Thyroid gland (tissue), 4 donors: ENCODE data around the gene INTS11. TPM values are rescaled to one million over a fixed set of nuclear protein-coding genes. Genes with fewer than 3 reads are reported as not detected.

ENCODE experiments used
- DNase-seq, 2 donors: peaks; one replicate each; pipeline ENCODE4 v3.0.0-alpha.2; 2019
- H3K27ac ChIP-seq, 3 donors: fragments of 200-600 bp; sonication (generic); 1 replicate in 2 of 3; 2 replicates in 1 of 3; pipeline ENCODE4 v1.5.1; 2016 to 2019; ENCODE audit warnings: mild to moderate bottlenecking in 1 of 3, moderate library complexity in 1 of 3
- H3K27me3 ChIP-seq: fragments of 200-600 bp; sonication (generic); one replicate; pipeline ENCODE4 v1.5.1; 2019
- H3K36me3 ChIP-seq, 2 donors: fragments of 200-600 bp; sonication (generic); one replicate each; pipeline ENCODE4 v1.5.1; 2016 to 2019
- H3K4me1 ChIP-seq, 2 donors: fragments of 200-600 bp; sonication (generic); one replicate each; pipeline ENCODE4 v1.5.1; 2017 to 2019
- H3K4me3 ChIP-seq, 3 donors: fragments of 200-600 bp; sonication (generic); replicated peaks in 1 of 3; 1 replicate in 2 of 3; 2 replicates in 1 of 3; pipeline ENCODE4 v1.5.1; 2016; ENCODE audit warnings: mild to moderate bottlenecking in 1 of 3
- H3K9me3 ChIP-seq: fragments of 200-600 bp; sonication (generic); one replicate; pipeline ENCODE4 v1.5.1; 2017
- POLR2A ChIP-seq, 2 donors: fragments of 450-650 bp; IDR thresholded peaks; one replicate each; pipeline ENCODE4 v1.6.1; 2017; ENCODE audit warnings: antibody characterized with exemption in 2 of 2, mild to moderate bottlenecking in 2 of 2, moderate library complexity in 1 of 2
- WGBS, 2 donors: methylation state at CpG; one replicate each; pipeline ENCODE4 v1.1.5; 2017; 5-methylcytosine and 5-hydroxymethylcytosine counted together
- intact Hi-C: fragments of 100-400 bp; cut with DNase I; formaldehyde crosslinking; loops from one replicate; pipeline ENCODE4 v1.15.1; 2023
- total RNA-seq, 4 donors: library from RNA; depleted of rRNA; stranded (reverse); fragments of >200 nt; gene quantifications; one replicate each; pipeline ENCODE4 v1.2.3, GENCODE V29; 2016
- TF ChIP-seq, protein P1 (sequence below), 6 experiments: fragments of 200-600 bp in 3 of 6; fragments of 450-650 bp in 3 of 6; sonication (generic) in 3 of 6; IDR thresholded peaks; one replicate each; pipeline ENCODE4 v1.5.1; 2016 to 2019; ENCODE audit warnings: antibody characterized with exemption in 6 of 6, mild to moderate bottlenecking in 2 of 6, inconsistent platforms in 1 of 6, moderate library complexity in 1 of 6

INTS11 gene
- total RNA-seq, 4 donors from 2014 or later, result 68.9 to 116 (median 94.7) TPM

DNA sequence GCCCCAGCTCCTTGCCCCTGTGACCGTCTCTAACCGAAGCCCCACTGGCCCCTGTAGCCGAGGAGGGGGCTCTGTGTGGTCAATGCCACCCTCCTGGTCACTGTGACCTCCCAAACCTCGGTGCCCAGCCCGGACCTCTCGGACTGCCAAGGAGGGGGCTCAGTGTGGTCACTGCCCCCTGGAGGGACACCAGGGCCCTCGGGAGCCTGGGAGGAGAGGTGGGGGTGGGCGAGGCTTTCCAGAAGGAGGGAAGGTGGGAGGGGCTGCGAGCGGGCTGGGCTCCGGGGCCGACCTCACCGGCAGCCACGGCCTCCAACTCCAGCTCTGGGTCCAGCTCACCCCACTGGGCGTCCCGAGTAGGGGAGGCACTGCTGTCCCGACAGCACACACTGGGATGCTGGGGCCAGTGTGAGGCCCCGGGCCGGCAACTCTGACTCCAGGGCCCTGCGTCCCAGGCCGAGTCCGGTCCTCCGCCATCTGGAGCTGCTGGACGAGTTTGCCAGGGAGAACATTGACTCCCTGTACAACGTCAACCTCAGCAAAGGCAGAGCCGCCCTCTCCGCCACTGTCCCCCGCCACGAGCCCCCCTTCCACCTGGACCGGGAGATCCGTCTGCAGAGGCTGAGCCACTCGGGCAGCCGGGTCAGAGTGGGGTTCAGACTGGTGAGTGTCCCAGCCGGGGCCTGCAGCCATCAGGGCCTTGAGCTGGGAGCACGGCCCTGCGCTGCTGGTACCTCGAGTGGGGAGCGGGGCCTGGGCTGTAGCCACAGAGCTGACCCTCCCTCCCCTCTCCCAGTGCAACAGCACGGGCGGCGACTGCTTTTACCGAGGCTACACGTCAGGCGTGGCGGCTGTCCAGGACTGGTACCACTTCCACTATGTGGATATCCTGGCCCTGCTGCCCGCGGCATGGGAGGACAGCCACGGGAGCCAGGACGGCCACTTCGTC, 37.9 kb downstream of the INTS11 start:
- intact Hi-C loops, result no loop called here
- H3K27ac ChIP-seq, result no peak overlapping the region
- no peaks in the 10 kb centered on the region for H3K27me3 ChIP-seq
- no peak for DNase-seq
- 20 to 69% methylated on average over 1 to 13 of the region's 50 CpGs for WGBS, 2 donors
- H3K9me3 ChIP-seq, result no peaks in the 10 kb centered on the region
- no peaks in the 10 kb centered on the region for H3K36me3 ChIP-seq
- TF ChIP-seq POLR2A (IDR thresholded peaks at IDR 0.05), result no peak
- TF ChIP-seq, protein P1, sequence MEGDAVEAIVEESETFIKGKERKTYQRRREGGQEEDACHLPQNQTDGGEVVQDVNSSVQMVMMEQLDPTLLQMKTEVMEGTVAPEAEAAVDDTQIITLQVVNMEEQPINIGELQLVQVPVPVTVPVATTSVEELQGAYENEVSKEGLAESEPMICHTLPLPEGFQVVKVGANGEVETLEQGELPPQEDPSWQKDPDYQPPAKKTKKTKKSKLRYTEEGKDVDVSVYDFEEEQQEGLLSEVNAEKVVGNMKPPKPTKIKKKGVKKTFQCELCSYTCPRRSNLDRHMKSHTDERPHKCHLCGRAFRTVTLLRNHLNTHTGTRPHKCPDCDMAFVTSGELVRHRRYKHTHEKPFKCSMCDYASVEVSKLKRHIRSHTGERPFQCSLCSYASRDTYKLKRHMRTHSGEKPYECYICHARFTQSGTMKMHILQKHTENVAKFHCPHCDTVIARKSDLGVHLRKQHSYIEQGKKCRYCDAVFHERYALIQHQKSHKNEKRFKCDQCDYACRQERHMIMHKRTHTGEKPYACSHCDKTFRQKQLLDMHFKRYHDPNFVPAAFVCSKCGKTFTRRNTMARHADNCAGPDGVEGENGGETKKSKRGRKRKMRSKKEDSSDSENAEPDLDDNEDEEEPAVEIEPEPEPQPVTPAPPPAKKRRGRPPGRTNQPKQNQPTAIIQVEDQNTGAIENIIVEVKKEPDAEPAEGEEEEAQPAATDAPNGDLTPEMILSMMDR (IDR thresholded peaks at IDR 0.05), result no peak
- peaks cover 11 to 12% of the 10 kb centered on the region in 2 donors for H3K4me1 ChIP-seq
- H3K4me3 ChIP-seq, result no peak overlapping the region

DNA sequence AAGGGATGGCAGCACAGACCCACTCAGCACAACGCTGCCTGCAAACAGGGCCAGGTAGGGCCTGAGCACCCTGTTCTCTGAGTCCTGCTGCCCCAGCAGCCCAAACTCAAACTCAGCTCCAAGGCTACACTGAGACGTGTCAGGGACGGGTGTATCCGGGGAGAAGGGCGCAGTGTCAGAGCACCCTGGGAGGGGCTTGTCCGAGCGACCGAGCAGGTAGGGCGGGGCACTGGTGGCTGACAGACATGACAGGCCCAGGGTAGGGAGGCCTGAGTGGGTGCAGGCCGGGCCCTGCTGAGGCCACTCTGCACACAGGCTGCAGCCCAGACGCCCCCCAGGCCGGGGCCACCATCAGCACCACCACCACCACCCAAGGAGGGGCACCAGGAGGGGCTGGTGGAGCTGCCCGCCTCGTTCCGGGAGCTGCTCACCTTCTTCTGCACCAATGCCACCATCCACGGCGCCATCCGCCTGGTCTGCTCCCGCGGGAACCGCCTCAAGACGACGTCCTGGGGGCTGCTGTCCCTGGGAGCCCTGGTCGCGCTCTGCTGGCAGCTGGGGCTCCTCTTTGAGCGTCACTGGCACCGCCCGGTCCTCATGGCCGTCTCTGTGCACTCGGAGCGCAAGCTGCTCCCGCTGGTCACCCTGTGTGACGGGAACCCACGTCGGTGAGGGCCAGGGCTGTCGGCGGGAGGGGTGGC, 38.7 kb downstream of the INTS11 start:
- H3K4me3 ChIP-seq, result no peak overlapping the region
- H3K27ac ChIP-seq, result no peak overlapping the region
- intact Hi-C loops, result no loop called here
- 22 to 42% methylated on average over 11 to 19 of the region's 37 CpGs for WGBS, 2 donors
- no peaks in the 10 kb centered on the region for H3K27me3 ChIP-seq
- no peaks in the 10 kb centered on the region for H3K36me3 ChIP-seq
- TF ChIP-seq, protein P1 (IDR thresholded peaks at IDR 0.05), result no peak
- TF ChIP-seq POLR2A (IDR thresholded peaks at IDR 0.05), result no peak
- H3K9me3 ChIP-seq, result no peaks in the 10 kb centered on the region
- H3K4me1 ChIP-seq, result peaks cover 6 to 11% of the 10 kb centered on the region in 2 donors
- no peak for DNase-seq

DNA sequence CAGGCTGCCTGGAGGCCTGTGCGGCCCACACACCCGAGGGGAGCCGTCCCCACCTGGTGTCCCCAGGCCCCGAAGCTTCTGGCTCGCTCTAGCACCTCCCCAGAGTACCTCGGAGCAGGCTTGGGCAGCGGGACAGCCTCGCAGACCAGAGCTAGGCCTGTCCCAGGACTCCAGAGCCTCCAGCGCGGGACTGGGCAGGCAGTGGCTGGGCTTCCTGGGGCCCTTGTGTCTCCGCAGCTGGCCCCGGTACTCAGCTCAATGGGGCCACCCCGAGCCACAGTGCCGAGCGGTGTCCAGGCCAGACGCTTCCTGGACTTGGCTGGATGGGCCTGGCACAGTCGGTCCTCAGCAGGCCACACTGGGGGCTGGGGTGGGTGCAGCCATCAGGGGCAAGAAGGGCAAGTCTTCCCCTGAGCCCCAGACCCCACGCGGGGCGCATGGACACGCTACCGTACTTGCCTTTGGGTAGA, 39.3 kb downstream of the INTS11 start:
- WGBS, 2 donors, result 95 to 100% methylated on average over 1 to 8 of the region's 22 CpGs
- H3K27ac ChIP-seq, result no peak overlapping the region
- peaks cover 6 to 11% of the 10 kb centered on the region in 2 donors for H3K4me1 ChIP-seq
- no peak overlapping the region for H3K4me3 ChIP-seq
- DNase-seq, result no peak
- no peaks in the 10 kb centered on the region for H3K36me3 ChIP-seq
- H3K27me3 ChIP-seq, result no peaks in the 10 kb centered on the region
- H3K9me3 ChIP-seq, result no peaks in the 10 kb centered on the region
- no peak for TF ChIP-seq POLR2A (IDR thresholded peaks at IDR 0.05)
- TF ChIP-seq, protein P1 (IDR thresholded peaks at IDR 0.05), result no peak
- intact Hi-C loops, result no loop called here

DNA sequence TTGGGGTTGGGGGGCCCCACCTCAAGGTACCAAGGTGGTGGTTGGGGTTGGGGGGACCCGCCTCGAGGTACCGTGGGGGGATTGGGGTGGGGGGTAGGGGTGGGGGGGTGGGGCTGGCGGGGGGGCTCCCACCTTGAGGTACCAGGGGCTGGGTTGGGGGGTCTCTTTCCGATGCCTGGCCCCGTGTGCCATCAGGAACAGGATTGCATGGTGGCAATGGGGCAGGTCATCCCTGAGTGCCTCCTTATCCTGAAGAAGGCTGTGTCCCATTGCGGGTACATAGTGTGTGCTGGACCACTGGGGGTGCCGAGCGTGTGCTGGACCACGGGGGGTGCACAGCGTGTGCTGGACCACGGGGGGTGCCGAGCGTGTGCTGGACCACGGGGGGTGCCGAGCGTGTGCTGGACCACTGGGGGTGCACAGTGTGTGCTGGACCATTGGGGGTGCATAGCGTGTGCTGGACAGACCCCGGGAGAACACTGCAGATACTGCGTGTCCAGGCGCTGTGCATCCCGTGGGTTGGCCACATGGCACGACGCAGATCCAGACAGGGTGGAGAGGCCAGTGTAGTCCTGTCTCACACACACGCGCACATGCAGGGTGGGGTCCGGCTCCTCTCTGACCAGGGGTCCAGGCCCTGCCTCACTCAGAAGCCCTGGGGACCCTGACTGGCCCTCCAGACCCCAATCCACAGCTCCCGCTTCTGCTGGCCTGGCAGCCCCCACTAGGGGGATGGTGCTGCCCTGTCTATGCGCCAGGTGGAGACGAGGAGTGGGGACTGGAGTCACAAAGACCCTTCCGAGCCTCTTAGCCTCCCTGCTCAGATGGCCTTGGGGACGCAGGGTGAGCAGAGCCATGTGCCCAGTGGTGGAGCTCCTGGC, 40.0 kb downstream of the INTS11 start:
- Histone ChIP-seq H3K36me3 (no peaks in the 10 kb centered on the region), H3K4me3 (no peak overlapping the region), H3K9me3 (no peaks in the 10 kb centered on the region), H3K27ac (no peak overlapping the region), H3K27me3 (no peaks in the 10 kb centered on the region), H3K4me1 (peaks cover 6 to 11% of the 10 kb centered on the region in 2 donors)
- TF ChIP-seq, protein P1 (IDR thresholded peaks at IDR 0.05), result no peak
- no peak for TF ChIP-seq POLR2A (IDR thresholded peaks at IDR 0.05)
- DNase-seq, result no peak
- WGBS, 2 donors, result 81 to 93% methylated on average over 17 to 19 of the region's 32 CpGs
- intact Hi-C loops, result no loop called here
